ENCODE data around the gene STPG1.

Gene STPG1

GRCh38 chr1:24391882-24392603 is 21.5 kb downstream of the STPG1 start:
- Histone ChIP-seq H3K9me2 (replicated peaks; ENCODE audit: insufficient read depth, low read length) (no peaks in the 10 kb centered on the region), H3K4me2 (ENCODE audit: low read depth, low read length, poor library complexity, severe bottlenecking) (peak overlapping the region; percentile 83), H3K27ac (ENCODE audit: low read depth, low read length) (peak overlapping the region; percentile 92), H3K27me3 (ENCODE audit: low read length) (no peaks in the 10 kb centered on the region), H3K79me2 (ENCODE audit: insufficient read depth, low read length) (no peaks in the 10 kb centered on the region), H3K4me3 (ENCODE audit: insufficient read depth, low read length, poor library complexity, severe bottlenecking) (peak overlapping the region; percentile 45), H3F3A (ENCODE audit: insufficient read depth) (peaks cover 31% of the 10 kb centered on the region), H3K9me3 (ENCODE audit: insufficient read depth, low read length) (no peaks in the 10 kb centered on the region), H3K36me3 (ENCODE audit: low read length) (no peaks in the 10 kb centered on the region), H4K20me1 (ENCODE audit: low read depth, low read length) (no peaks in the 10 kb centered on the region), H3K9ac (ENCODE audit: low read length) (peak overlapping the region; percentile 56), H2AFZ (ENCODE audit: low read depth, low read length, severe bottlenecking) (peak overlapping the region; percentile 72)
- TF ChIP-seq, protein P1, sequence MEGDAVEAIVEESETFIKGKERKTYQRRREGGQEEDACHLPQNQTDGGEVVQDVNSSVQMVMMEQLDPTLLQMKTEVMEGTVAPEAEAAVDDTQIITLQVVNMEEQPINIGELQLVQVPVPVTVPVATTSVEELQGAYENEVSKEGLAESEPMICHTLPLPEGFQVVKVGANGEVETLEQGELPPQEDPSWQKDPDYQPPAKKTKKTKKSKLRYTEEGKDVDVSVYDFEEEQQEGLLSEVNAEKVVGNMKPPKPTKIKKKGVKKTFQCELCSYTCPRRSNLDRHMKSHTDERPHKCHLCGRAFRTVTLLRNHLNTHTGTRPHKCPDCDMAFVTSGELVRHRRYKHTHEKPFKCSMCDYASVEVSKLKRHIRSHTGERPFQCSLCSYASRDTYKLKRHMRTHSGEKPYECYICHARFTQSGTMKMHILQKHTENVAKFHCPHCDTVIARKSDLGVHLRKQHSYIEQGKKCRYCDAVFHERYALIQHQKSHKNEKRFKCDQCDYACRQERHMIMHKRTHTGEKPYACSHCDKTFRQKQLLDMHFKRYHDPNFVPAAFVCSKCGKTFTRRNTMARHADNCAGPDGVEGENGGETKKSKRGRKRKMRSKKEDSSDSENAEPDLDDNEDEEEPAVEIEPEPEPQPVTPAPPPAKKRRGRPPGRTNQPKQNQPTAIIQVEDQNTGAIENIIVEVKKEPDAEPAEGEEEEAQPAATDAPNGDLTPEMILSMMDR (IDR thresholded peaks at IDR 0.05; ENCODE audit: insufficient read depth, low read length, poor library complexity, severe bottlenecking) = peak; percentile 81
- no peak for TF ChIP-seq EZH2phosphoT487 (conservative IDR thresholded peaks at IDR 0.05; ENCODE audit: low read length)

DNA sequence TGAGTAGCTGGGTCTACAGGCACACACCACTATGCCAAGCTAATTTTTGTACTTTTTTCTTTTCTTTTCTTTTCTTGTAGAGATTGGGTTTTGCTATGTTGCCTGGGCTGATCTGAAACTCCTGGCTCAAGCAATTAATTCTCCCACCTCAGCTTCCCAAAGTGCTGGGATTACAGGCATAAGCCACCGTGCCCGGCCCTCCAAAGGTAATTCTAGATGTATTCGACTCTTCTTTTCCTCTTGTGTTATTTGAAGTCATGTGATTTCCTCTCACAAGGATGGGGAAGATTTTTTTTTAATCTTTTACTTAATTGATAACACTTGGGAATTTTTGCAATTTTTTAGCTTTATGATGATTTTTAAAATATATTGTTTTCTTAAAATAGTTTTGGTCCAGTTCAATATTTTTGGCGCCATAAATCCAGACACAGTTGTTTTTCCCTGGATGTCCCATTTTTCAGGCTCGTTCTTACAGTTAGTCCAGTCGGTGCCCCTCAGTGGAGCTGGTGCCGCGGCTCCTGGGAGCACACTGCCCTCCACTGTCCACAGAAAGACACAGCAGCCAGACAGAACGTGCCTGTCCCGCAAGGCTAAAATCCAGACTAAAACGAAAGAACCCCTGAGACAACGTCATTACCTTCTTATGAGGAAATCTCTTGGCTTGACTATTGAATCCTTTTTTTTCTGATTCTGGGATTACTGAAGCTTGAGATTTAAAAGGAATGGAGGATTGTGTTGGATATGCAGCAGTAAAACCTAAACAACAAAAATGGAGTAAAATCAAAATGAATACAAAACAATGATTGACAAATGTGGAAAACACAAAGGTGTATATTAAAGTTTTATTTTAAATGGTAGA is 22.4 kb downstream of the STPG1 start:
- Histone ChIP-seq H3K27ac (ENCODE audit: low read depth, low read length) (peak overlapping the region; percentile 92), H3F3A (ENCODE audit: insufficient read depth) (peaks cover 31% of the 10 kb centered on the region), H3K9me3 (ENCODE audit: insufficient read depth, low read length) (no peaks in the 10 kb centered on the region), H3K4me3 (ENCODE audit: insufficient read depth, low read length, poor library complexity, severe bottlenecking) (peak overlapping the region; percentile 45), H3K4me2 (ENCODE audit: low read depth, low read length, poor library complexity, severe bottlenecking) (peak overlapping the region; percentile 83), H3K27me3 (ENCODE audit: low read length) (no peaks in the 10 kb centered on the region), H3K9me2 (replicated peaks; ENCODE audit: insufficient read depth, low read length) (no peaks in the 10 kb centered on the region), H3K79me2 (ENCODE audit: insufficient read depth, low read length) (no peaks in the 10 kb centered on the region), H2AFZ (ENCODE audit: low read depth, low read length, severe bottlenecking) (peak overlapping the region; percentile 72), H3K9ac (ENCODE audit: low read length) (peak overlapping the region; percentile 56), H4K20me1 (ENCODE audit: low read depth, low read length) (no peaks in the 10 kb centered on the region), H3K36me3 (ENCODE audit: low read length) (no peaks in the 10 kb centered on the region)
- TF ChIP-seq, protein P1 (IDR thresholded peaks at IDR 0.05; ENCODE audit: insufficient read depth, low read length, poor library complexity, severe bottlenecking) = peak; percentile 95
- TF ChIP-seq EZH2phosphoT487 (conservative IDR thresholded peaks at IDR 0.05; ENCODE audit: low read length) = no peak

DNA sequence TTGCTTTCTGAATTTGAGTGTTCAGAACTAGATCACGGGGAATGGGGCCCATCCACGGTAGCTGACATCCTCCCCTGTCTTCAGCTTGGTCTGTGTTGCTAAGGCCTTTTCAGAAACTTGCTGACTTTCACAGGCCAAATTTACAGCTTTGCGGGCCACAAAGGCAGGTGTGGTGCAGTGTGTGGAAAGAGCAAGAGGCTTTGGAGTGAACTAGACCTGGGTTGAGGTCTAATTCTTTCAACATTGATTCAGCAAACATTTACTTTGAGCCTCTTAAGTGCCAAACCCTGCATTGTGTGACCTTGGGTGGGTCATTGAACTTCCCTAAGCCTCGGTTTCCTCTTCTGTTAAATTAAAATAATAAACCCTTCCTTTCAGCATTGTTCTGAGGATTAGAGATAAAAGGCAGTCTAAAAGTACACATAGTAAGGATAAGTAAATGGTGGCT is 24.3 kb downstream of the STPG1 start:
- no peak overlapping the region for H3K4me2 ChIP-seq (ENCODE audit: low read depth, low read length, poor library complexity, severe bottlenecking)
- no peak for TF ChIP-seq EZH2phosphoT487 (conservative IDR thresholded peaks at IDR 0.05; ENCODE audit: low read length)
- TF ChIP-seq, protein P1 (IDR thresholded peaks at IDR 0.05; ENCODE audit: insufficient read depth, low read length, poor library complexity, severe bottlenecking) = no peak
- H3K27ac ChIP-seq (ENCODE audit: low read depth, low read length) = no peak overlapping the region
- H3K9me3 ChIP-seq (ENCODE audit: insufficient read depth, low read length) = no peaks in the 10 kb centered on the region
- H3K9me2 ChIP-seq (replicated peaks; ENCODE audit: insufficient read depth, low read length) = no peaks in the 10 kb centered on the region
- H3F3A ChIP-seq (ENCODE audit: insufficient read depth) = peaks cover 23% of the 10 kb centered on the region
- no peaks in the 10 kb centered on the region for H3K27me3 ChIP-seq (ENCODE audit: low read length)
- no peak overlapping the region for H3K4me3 ChIP-seq (ENCODE audit: insufficient read depth, low read length, poor library complexity, severe bottlenecking)
- H3K79me2 ChIP-seq (ENCODE audit: insufficient read depth, low read length) = no peaks in the 10 kb centered on the region
- H3K9ac ChIP-seq (ENCODE audit: low read length) = no peak overlapping the region
- no peaks in the 10 kb centered on the region for H3K36me3 ChIP-seq (ENCODE audit: low read length)
- H4K20me1 ChIP-seq (ENCODE audit: low read depth, low read length) = no peaks in the 10 kb centered on the region
- H2AFZ ChIP-seq (ENCODE audit: low read depth, low read length, severe bottlenecking) = no peak overlapping the region

Measured in SU-DHL-6 (cell line).